Measurements from ENCODE around the gene ADGRB3.

The ADGRB3 gene

DNA sequence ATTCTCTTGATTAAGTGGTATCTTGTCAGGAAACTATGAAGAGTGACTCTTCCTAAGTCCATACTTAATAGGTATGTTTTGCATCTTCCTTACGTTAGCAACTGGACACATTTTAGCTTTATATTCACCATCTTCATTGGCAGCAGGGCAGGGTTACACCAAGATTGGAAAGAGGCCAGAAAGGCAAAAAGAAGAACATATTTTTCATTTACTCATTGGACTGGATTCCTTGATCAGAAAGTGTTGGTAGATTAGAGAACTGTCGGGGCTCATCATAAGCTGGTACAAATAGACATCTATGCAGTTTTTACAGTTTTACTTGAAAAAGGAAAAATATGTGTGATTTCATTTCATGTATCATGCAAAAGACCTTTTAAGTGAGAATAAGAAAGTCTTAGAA, 696.8 kb downstream of the ADGRB3 start:
- no peak for DNase-seq (ENCODE audit: low spot score)
- in situ Hi-C loops (cut with MboI; ENCODE audit: low sequenced_read_pairs, unreplicated experiment): no loop called here
- TF ChIP-seq, protein P1, sequence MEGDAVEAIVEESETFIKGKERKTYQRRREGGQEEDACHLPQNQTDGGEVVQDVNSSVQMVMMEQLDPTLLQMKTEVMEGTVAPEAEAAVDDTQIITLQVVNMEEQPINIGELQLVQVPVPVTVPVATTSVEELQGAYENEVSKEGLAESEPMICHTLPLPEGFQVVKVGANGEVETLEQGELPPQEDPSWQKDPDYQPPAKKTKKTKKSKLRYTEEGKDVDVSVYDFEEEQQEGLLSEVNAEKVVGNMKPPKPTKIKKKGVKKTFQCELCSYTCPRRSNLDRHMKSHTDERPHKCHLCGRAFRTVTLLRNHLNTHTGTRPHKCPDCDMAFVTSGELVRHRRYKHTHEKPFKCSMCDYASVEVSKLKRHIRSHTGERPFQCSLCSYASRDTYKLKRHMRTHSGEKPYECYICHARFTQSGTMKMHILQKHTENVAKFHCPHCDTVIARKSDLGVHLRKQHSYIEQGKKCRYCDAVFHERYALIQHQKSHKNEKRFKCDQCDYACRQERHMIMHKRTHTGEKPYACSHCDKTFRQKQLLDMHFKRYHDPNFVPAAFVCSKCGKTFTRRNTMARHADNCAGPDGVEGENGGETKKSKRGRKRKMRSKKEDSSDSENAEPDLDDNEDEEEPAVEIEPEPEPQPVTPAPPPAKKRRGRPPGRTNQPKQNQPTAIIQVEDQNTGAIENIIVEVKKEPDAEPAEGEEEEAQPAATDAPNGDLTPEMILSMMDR (IDR thresholded peaks at IDR 0.05; ENCODE audit: borderline replicate concordance, control extremely low read depth, extremely low read depth, insufficient read depth, missing control alignments): no peak

DNA sequence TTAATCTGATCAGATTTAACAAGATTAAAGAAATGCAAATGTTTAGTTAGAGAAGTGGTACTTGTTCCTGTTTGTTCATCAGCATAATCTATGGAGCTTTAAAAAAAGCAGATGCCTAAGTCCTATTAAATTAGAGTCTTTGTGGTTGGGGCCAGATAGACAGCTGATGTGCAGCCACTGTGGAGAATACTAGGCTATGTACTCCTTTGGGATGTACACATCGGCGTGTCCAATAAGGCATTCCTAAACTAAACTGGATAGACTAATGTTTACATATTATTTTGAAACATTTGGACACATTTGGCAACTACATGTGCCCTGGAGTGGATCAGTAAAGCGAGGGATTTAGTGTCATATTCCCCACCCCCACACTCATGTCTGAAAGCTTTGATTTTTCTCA, 702.2 kb downstream of the ADGRB3 start:
- TF ChIP-seq, protein P1 (IDR thresholded peaks at IDR 0.05; ENCODE audit: borderline replicate concordance, control extremely low read depth, extremely low read depth, insufficient read depth, missing control alignments): no peak
- in situ Hi-C loops (cut with MboI; ENCODE audit: low sequenced_read_pairs, unreplicated experiment): no loop called here
- no peak for DNase-seq (ENCODE audit: low spot score)

DNA sequence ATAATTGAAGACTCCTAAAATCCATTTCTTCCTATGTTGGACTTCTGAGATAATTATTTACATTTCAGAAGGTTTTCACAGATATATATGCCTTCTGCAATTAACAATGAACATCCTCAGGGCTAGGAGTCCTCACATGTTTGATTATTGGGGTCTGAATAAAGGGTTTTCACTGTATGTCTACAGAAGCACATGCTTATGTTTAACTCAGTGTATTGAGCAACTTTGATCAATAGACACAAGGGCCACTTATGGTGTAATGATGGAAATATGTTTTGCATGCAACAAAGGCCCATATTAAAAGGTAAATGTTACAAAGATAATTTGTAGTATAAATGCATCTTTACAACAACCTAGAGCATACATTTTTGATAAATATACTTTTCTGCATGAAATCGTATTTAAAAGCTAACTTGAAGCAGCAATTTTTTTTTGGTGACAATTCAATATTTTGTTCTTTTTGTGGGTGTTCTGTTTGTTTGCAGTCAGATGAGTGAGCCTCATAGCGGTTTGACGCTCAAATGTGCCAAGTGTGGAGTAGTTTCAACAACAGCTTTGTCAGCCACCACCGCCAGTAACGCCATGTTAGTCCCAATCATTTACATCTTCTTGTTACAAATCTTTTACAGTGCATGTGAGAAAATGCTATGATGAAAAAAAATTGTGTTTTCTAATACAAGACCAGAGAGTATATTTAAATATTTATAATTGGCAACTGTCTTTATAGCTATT, 703.5 kb downstream of the ADGRB3 start:
- in situ Hi-C loops (cut with MboI; ENCODE audit: low sequenced_read_pairs, unreplicated experiment): no loop called here
- TF ChIP-seq, protein P1 (IDR thresholded peaks at IDR 0.05; ENCODE audit: borderline replicate concordance, control extremely low read depth, extremely low read depth, insufficient read depth, missing control alignments): no peak
- DNase-seq (ENCODE audit: low spot score): no peak

DNA sequence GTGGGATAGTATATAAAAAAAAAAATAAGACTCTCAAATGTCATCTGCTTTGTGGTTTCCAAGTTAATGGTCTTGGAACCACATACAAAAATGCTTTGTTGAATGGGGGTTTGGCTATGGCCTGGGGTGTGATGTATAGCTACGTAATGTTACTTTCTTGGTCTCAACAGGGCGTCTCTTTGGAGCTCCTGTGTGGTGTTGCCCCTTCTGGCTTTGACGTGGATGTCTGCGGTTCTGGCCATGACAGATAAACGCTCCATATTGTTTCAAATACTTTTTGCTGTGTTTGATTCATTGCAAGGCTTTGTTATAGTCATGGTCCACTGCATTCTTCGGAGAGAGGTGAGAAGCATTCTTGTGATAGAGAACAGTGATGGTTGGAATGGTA, 704.1 kb downstream of the ADGRB3 start:
- TF ChIP-seq, protein P1 (IDR thresholded peaks at IDR 0.05; ENCODE audit: borderline replicate concordance, control extremely low read depth, extremely low read depth, insufficient read depth, missing control alignments): no peak
- in situ Hi-C loops (cut with MboI; ENCODE audit: low sequenced_read_pairs, unreplicated experiment): no loop called here
- DNase-seq (ENCODE audit: low spot score): no peak

DNA sequence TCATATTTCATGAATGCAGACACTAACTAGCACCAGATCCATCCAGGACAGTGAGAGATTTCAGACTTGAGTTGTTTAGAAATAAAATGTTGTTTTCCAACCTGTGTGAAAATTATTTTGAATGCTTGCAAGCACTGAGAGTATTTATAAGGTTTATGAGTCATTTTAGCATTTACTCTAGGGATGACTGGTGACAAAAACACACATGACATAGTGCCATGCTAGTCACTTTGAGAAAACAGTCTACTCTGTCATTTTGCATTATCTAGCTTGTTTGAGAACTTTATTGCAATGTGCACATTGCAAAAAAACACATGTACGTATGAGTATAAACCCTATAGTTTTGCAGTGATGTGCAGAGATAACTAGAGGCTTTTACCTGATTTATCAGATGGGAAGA, 705.1 kb downstream of the ADGRB3 start:
- TF ChIP-seq, protein P1 (IDR thresholded peaks at IDR 0.05; ENCODE audit: borderline replicate concordance, control extremely low read depth, extremely low read depth, insufficient read depth, missing control alignments): no peak
- DNase-seq (ENCODE audit: low spot score): no peak
- in situ Hi-C loops (cut with MboI; ENCODE audit: low sequenced_read_pairs, unreplicated experiment): no loop called here

DNA sequence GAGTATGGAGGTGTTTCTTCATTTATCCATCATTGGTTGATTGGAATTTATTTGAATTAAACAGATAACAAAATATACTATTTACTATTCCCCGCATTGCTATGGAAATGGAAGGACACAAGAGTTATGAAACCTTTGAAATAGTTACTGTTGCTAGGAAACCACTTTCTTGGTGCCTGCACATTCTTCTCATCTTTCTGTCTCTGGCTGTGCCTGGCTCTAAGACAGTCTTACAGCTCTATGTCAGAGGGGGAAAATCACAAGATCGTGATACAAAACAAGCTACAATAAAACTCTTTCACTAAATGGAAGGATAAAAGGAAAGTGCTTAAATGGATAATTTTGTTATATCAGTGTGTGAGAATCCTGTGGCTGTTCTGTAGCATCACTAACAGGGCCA, 708.8 kb downstream of the ADGRB3 start:
- TF ChIP-seq, protein P1 (IDR thresholded peaks at IDR 0.05; ENCODE audit: borderline replicate concordance, control extremely low read depth, extremely low read depth, insufficient read depth, missing control alignments): no peak
- no peak for DNase-seq (ENCODE audit: low spot score)
- in situ Hi-C loops (cut with MboI; ENCODE audit: low sequenced_read_pairs, unreplicated experiment): no loop called here

Measured in GM13976 (cell line).